Right lobe of liver (tissue), 4 donors: ENCODE data around the gene CACHD1.

ENCODE experiments used
- POLR2A ChIP-seq: fragments of 450-650 bp; IDR thresholded peaks from one replicate; pipeline ENCODE4 v1.6.1; 2017; ENCODE audit warnings: antibody characterized with exemption, mild to moderate bottlenecking
- TF ChIP-seq, protein P1 (sequence below), 4 donors: fragments of 200-600 bp in 3 of 4; fragments of 450-650 bp in 1 of 4; IDR thresholded peaks; one replicate each; pipeline versions ENCODE4 v1.5.1 to v1.8.0; 2016 to 2022; ENCODE audit warnings: antibody characterized with exemption in 4 of 4, mild to moderate bottlenecking in 2 of 4
- donor health status: DM: no; HTN: no; CAD: no.
- donor health status: DM: no; HTN: no; CAD: no.
- donor health status: DM: no; HTN: yes; CAD: no.

GRCh38 chr1:64539289-64539688 is 69.4 kb downstream of the CACHD1 start:
- TF ChIP-seq, protein P1, sequence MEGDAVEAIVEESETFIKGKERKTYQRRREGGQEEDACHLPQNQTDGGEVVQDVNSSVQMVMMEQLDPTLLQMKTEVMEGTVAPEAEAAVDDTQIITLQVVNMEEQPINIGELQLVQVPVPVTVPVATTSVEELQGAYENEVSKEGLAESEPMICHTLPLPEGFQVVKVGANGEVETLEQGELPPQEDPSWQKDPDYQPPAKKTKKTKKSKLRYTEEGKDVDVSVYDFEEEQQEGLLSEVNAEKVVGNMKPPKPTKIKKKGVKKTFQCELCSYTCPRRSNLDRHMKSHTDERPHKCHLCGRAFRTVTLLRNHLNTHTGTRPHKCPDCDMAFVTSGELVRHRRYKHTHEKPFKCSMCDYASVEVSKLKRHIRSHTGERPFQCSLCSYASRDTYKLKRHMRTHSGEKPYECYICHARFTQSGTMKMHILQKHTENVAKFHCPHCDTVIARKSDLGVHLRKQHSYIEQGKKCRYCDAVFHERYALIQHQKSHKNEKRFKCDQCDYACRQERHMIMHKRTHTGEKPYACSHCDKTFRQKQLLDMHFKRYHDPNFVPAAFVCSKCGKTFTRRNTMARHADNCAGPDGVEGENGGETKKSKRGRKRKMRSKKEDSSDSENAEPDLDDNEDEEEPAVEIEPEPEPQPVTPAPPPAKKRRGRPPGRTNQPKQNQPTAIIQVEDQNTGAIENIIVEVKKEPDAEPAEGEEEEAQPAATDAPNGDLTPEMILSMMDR (IDR thresholded peaks at IDR 0.05), result no peak
- TF ChIP-seq POLR2A, result no peak
